Measurements from ENCODE around the gene CEP76.

GRCh38 chr18:12748671-12749070 is 46.1 kb upstream of the CEP76 start:
- TF ChIP-seq POLR2A (IDR thresholded peaks at IDR 0.05), result no peak
- TF ChIP-seq EP300 (IDR thresholded peaks at IDR 0.05), result no peak
